GM19023 (cell line): ENCODE data around the gene MX2.

Experiments
- ATAC-seq: cut with Tn5 transposase; IDR thresholded peaks from one replicate; pipeline ENCODE4 v1.9.1; 2021; ENCODE audit warnings: mild to moderate bottlenecking, moderate library complexity; ENCODE audit not compliant: unreplicated experiment

Gene MX2

DNA sequence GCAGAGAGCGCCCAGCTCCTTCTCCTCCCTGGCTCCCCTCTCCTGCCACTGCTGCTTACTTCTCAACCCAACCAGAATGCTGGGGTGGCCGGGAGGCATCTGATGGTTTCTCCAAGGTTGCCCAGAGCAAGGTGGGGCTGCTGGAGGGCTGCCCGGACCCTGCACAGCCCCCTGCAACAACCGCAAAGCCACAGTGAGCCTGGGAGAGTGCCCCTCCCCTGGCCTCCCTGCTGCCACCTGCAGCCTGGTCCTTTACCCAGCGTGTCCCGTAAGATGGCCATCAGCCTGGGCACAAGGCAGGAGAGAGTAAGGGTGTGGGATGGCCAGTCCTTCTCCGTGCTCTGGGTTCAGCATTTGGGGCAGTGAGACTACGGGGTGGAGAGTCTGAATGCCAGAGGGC is 17.0 kb downstream of the MX2 start:
- ATAC-seq, result no peak

DNA sequence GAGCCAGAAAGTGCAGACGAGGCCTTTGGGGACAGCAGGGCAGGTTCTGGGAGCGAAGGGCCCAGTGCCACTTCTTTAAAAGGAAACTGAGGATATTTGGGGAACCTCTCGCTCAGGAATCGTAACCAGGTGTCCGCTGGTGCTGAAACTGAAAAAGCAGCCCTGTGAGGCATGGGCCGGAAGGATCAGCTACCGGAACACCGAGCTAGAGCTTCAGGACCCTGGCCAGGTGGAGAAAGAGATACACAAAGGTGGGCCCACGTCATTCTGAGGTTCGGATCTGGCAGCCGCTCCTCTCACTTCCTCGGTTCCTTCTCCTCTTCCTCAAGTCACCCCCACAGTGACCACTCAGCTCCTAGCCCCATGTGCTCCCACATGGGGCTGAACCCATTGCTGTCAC is 18.1 kb downstream of the MX2 start:
- no peak for ATAC-seq

DNA sequence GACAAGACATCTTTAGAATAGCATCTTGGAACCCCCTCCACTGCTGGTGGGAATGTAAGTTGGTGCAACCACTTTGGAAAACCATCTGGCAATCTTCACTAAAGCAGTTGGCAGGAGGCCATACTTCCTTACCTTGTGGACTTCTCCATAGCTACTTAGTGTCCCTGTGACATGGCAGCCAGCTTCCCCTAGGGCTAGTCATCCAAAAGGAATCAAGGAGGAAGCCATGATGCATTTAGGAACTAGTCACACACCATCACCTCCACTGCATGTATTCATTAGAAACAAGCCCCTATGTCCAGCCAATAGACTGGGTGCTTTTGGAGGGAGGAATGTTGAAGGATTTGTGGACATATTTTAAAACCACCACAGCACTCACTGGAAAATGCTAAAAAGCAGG is 19.9 kb downstream of the MX2 start:
- ATAC-seq, result no peak

DNA sequence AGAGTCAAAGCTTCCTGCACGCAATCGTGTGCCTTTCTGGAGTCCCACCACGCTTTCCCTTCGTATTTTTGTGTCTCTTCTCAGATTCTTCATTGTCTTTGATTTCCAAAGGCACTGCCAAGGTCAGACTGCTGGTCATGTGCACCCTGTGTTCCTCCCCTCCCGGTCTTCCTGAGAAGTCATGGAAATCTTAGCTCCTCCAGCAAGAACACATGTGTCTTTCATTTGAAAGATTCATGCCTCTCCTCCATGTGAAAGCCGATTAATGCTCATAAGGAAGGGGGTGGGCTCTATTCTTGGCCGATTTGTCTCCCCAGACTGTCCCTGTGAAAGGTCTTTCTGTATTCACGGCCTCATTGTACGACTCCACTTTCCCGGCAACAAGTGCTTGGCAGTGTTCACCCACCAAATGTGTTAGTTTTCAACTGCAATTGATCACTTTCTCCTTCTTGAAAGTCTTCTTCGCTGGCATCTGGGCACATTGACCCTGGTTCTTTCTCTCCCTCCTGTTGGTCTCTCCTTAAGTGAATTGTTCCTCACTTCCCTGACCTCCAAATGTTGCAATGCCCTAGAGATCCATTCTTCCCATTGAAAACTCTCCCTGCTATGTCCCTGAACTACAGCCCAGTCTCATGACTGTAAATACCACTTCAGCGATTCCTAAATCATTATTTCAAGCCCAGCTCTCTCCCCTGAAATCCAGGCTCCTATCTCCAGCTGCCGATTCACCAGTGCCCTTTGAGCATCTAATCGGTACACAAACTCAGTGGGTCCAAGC is 25.4 kb downstream of the MX2 start:
- ATAC-seq, result no peak

DNA sequence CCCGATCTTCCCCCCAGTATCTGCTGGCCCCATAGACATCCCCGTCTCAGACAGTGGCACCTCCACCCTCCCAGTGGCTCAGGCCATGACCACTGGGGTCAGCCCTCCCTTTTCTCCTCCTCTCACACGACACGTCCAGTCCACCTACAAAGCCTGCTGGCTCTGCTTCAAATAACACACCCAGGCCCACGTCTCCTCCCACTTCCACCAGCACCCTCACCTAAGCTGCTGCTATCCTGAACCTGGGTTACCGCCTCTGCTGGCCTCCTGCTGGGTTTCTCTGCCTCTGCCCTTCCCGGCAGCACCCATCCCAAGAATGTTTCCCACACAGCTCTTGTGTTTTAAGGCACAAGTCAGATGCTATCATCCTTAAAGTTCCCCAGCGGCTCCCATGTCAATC is 26.0 kb downstream of the MX2 start:
- ATAC-seq, result no peak

DNA sequence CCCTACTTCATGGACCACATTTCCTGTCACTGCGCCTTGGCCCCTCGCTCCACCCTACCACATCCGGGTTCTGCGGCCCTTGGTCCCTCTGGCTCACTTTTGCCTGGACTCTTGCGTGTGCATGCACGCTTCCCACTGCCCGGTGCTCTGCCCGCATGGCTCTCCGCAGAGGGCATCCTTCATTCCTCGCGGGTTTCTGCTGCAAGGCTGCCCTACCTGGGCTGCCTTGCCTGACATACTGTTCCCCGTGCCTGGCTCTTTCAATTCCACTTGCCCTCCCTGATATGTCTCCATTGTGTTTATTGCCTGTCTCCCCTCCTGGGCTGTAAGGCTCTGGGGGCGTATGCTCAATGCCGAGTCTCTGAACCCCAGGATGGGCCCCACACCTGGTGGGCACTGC is 26.4 kb downstream of the MX2 start:
- no peak for ATAC-seq

DNA sequence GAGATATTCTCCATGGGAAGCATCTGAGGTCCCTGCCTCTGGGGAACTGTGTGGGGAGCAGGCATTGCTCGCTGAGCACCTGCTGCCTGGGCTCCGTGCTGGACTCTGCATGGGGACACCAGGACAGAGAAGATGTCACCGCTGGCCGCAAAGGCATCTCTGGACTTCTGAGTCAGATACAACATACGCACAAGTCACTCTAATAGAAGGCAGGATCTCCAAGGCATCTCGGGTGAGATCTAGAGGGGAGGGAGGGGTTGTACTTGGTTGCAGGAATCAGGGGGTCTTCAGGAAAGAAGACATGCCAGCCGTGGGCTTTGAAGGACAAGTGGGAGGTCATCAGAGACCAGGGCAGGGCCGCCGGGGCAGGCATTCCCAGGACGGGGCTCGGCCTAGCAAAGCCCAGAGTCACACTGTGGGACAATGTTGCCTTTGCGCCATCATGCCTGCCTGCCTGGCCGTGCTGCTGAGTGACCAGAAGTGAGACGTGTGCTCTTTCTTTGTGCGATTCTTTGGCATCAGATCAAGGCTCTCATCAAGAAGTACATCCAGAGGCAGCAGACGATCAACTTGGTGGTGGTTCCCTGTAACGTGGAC is 28.3 kb downstream of the MX2 start:
- ATAC-seq, result no peak

DNA sequence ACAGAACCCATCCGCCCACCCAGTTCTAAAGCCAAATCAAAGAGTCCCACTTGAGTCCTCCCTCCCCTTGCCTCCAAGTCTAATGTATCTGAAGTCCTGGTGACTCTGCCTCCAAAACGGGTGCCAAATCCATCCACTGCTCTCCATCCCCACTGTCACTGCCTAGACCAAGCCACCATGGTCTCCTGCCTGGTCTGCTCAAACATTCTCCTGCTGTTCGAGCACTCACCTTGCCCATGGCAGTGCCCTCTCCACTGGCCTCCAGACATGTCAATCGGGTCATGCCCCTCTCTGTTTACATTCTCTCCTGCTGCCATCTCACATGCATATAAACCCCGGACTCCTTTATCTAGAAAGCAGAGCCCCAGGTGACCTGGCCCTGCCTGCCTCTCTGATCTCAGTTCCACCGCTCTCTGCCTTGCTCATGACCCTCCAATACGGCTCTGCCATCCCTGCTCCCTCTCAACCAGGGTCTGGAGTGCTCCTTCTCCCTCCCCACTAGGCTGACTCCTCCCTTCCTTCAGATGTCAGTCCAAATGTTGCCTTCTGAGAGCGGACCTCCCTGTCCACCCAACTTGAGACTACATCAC is 32.1 kb downstream of the MX2 start:
- ATAC-seq, result no peak

DNA sequence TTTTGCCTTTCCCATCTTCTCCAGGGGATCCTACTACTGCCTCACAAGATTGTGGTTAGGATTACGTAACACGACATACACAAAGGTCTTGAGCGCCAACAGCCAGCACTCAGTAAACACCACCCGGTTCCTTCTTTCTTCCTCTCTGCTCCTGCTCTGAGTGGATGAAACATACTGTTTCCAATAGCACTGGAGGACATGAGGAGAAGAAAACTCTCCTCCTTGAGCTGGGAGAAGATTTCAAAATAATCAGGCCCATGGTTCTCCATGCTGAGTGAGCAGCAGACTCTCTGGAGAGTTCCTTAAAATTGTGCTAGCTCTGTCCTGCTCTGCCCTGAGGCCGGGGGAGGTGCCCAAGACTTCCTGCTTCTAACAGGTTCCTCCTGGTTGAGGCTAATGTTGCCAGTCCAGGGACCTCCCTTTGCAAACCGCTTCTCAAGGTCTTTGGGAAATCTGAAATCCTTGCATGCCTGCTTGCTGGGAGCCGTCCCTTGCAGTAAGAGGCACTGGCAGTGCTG is 34.8 kb downstream of the MX2 start:
- ATAC-seq, result no peak

DNA sequence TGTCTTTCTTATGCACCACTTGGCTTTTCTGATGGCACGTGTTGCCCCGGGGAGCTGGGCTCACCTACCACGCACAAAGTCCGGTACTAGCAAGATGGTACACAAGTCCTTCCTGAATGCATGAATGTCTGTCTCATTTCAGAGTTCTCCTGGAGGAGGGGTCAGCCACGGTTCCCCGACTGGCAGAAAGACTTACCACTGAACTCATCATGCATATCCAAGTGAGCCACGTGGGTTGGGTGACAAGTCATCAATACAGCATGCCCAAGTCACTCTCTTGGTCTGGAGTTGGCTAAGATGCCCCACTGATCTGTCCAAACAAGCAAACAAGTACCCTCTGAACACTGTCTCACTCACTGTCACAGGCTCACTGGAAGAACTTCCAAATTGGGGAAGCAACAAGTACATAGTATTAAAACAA is 35.7 kb downstream of the MX2 start:
- no peak for ATAC-seq

DNA sequence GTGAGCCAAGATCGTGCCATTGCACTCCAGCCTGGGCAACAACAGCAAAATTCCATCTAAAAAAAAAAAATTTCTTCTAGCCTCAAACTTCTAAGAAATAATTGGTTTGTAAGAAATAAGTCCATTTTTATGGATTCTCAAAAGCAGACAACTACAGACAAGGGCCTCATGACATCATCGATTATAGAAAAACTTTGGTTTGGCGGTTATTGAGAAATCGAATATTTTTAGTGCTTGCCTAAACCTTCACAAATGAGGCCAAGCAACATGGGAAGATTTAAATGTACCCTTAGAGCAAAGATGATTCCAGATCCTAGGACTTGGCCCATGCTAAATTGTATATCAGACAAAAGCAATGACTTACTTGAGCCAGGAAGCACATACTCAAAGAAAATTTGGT is 36.4 kb downstream of the MX2 start:
- ATAC-seq, result no peak

DNA sequence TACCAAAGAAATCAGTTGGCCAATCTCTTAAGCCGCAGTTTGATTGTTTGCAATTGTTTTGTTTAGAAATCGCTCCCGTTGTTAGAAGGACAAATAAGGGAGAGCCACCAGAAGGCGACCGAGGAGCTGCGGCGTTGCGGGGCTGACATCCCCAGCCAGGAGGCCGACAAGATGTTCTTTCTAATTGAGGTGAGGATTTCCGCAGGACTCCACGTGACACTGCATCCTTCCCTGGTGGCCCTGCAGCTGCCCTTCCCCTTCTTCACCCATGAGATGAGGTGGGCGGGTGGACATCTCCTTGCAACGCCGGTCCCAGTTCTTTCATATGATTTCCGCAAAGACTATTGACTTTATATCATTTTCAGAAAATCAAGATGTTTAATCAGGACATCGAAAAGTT is 37.0 kb downstream of the MX2 start:
- ATAC-seq, result no peak

DNA sequence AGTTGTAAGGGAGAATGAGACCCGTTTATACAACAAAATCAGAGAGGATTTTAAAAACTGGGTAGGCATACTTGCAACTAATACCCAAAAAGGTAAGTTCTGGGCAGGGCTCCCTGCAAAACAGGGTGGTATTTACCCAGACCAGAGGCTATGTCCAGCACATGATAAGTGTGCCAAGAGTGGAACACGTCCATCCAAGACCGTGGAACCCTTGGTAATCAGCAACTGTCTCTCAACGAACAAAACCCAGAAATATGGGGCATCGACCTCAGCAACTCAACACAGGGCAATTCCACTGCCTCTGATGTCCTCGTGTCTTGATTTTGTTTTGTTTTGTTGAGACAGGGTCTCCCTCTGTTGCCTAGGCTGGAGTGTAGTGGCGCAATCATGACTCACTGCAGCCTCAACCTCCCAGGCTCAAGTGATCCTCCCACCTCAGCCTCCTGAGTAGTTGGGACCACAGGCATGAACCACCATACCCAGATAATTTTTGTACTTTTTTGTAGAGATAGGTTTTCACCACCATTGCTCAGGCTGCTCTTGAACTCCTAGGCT is 37.5 kb downstream of the MX2 start:
- no peak for ATAC-seq

DNA sequence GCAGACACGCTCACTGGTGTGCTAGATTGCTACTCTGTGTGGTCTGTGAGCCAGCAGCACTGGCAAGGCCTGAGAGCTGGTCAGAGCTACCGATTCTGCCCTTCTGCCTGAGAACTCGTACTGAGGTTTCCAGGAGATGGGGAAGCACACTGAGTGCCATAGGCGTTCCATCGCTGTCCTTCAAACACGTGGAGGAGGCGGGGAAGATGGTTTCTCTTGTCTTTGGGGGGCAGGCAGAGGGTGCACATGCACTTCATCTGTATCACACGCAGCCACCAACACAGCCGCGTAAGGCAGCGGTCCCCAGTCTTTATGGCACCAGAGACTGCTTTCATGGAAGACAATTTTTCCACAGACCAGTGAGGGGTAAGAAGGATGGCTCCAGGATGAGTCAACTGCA is 40.4 kb downstream of the MX2 start:
- ATAC-seq, result no peak

DNA sequence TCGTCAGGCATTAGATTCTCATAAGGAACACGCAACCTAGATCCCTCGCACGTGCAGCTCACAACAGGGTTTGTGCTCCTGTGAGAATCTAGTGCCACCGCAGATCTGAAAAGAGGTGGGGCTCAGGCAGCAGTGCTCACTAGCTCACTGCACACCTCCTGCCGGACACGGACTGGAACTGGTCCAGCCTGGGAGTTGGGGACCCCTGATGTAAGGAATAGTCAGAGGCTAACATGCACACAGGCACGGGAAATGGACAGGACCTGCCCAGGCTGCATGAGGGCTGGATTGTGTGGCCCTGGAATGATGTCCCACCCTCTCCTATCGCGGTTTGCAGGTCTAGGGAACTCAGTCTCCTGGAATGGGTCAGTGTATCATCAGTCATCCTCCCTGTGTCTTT is 41.0 kb downstream of the MX2 start:
- no peak for ATAC-seq

DNA sequence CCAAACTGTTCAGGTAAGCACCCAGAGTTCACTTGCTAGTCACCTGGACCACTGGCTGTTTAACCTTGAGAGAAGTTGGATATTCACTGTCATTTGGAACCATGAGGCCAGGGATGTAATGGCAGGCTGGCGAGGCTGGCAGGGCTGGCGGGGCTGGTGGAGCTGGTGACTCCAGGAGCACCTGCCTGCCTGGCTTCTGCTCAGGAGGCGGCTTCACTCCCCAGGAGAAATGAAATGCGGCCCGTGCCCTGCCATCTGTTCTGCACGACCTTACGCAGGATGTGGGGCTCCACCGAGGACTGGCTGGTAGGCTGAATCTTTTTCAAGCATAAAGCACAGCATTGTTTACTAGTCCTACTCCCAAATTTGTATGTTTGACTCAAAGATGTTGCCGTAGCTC is 41.5 kb downstream of the MX2 start:
- ATAC-seq, result no peak

DNA sequence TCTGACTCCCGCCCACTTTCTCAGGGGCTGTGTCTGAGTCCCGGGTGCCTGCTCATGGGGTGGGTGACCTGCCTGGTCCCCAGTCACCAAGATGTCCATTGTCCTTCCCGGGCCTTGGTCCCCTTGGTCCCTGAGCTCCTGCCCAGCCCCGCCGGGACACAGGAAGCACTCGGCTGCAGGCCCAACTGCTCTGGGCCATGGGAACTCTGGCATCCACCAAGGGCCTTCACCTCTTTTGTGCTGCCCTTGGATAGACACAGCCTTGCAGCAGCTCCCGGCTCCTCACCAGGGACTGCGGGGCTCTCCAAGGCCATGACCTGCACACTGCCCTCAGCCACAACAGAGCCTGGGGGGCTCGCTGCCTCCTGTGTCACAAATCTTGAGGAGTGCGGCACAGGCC is 42.1 kb downstream of the MX2 start:
- ATAC-seq, result no peak

DNA sequence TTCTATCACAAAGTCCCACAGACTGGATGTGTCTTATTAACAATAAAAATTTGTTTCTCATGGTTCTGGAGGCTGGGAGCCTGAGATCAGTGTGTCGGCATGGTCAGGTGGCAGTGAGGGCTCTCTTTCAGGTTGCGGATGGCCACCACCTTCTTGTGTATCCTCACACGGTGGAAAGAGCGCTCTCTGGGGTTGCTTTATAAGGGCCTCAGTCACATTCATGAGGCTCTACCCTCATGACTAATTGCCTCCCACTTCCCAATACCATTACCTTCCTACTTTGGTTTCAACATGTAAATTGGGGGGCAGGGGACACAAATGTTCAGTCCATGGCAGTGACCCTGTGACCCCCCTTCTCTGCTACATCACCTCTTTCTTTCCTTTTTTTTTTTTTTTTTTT is 43.5 kb downstream of the MX2 start:
- no peak for ATAC-seq

DNA sequence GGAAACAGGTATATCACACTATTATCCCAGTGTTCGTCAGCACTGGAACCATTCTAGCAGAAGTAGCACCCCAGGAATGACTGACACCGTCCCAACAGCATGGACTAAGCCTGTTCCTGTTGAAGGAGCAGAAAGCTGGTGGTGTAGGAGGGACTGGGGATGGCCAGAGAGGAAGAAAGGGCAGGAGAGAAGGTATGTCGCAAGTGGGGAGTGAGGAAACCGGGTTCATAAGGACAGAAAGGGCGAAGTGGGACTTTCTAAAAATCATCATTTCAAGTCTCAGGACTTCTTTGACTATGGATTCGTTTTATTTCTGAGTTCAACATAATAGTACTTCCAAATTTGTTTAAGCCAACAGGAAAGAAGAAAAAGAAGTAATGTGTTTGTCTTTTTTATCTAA is 44.5 kb downstream of the MX2 start:
- no peak for ATAC-seq

DNA sequence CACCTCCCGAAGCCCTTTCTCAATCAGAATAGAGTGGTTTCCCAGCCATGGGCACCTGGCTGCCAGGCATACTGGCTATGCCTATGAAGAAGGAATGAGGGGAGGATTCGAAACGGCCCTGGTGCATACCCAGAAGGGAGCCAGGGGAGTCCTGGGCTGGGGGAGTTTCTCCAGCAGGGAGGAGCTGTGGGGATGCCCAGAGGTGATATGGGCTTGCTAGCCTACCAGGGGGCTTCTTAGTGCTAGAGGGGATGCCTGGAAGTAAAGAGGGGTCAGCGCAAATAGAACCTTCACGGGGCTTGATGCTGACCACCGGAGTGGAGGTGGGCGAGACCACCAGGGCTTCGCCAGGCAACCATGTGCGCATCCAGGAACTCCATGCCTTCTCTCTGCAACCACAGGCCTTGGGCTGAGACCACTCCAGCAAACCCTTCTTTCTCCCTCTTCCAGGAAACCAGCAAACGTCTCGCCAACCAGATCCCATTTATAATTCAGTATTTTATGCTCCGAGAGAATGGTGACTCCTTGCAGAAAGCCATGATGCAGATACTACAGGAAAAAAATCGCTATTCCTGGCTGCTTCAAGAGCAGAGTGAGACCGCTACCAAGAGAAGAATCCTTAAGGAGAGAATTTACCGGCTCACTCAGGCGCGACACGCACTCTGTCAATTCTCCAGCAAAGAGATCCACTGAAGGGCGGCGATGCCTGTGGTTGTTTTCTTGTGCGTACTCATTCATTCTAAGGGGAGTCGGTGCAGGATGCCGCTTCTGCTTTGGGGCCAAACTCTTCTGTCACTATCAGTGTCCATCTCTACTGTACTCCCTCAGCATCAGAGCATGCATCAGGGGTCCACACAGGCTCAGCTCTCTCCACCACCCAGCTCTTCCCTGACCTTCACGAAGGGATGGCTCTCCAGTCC is 46.0 kb downstream of the MX2 start:
- no peak for ATAC-seq

DNA sequence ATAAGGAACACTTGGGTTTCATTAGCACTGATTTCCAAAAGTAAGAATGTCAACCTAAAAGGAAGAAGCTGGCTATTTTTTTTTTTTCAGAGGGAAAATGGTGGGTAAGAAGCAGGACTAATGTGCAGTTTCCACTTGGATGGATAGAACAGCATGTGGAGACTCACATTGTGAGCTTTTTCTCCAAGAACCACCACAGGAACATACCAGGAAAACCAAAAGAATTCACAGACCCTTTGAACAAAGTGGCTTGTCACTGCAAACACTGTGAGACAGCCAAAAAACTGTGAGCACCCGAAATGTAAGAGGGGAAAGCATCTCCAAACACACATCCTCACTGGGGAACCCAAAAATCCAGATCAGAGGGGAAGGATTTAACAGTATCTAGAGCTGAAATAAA is 48.5 kb downstream of the MX2 start:
- no peak for ATAC-seq
